ENCODE data around the gene MAGOHB.

DNA sequence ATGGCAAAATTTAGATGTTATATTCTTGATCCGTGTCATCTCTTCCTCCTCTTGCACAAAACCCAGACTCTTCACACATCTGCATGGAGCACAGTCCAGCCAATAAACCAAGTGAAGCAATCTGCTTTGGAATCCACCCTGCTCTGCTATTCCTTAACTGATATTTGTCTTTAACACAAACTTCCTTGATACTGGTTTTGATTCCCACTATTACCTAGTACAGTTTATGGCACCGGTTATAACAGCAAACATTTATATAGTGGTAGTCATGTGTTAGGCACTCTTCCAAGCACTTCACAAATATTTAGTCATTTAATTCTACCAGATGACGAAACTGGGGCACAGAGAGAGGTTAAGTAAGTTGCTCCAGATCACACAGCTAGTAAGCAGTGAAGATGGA is 47.9 kb upstream of the MAGOHB start:
- no peak for TF ChIP-seq POLR2AphosphoS5 (IDR thresholded peaks at IDR 0.05; ENCODE audit: low read depth, low read length)
- TF ChIP-seq, protein P1, sequence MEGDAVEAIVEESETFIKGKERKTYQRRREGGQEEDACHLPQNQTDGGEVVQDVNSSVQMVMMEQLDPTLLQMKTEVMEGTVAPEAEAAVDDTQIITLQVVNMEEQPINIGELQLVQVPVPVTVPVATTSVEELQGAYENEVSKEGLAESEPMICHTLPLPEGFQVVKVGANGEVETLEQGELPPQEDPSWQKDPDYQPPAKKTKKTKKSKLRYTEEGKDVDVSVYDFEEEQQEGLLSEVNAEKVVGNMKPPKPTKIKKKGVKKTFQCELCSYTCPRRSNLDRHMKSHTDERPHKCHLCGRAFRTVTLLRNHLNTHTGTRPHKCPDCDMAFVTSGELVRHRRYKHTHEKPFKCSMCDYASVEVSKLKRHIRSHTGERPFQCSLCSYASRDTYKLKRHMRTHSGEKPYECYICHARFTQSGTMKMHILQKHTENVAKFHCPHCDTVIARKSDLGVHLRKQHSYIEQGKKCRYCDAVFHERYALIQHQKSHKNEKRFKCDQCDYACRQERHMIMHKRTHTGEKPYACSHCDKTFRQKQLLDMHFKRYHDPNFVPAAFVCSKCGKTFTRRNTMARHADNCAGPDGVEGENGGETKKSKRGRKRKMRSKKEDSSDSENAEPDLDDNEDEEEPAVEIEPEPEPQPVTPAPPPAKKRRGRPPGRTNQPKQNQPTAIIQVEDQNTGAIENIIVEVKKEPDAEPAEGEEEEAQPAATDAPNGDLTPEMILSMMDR (IDR thresholded peaks at IDR 0.05) = no peak
- TF ChIP-seq, protein P2, sequence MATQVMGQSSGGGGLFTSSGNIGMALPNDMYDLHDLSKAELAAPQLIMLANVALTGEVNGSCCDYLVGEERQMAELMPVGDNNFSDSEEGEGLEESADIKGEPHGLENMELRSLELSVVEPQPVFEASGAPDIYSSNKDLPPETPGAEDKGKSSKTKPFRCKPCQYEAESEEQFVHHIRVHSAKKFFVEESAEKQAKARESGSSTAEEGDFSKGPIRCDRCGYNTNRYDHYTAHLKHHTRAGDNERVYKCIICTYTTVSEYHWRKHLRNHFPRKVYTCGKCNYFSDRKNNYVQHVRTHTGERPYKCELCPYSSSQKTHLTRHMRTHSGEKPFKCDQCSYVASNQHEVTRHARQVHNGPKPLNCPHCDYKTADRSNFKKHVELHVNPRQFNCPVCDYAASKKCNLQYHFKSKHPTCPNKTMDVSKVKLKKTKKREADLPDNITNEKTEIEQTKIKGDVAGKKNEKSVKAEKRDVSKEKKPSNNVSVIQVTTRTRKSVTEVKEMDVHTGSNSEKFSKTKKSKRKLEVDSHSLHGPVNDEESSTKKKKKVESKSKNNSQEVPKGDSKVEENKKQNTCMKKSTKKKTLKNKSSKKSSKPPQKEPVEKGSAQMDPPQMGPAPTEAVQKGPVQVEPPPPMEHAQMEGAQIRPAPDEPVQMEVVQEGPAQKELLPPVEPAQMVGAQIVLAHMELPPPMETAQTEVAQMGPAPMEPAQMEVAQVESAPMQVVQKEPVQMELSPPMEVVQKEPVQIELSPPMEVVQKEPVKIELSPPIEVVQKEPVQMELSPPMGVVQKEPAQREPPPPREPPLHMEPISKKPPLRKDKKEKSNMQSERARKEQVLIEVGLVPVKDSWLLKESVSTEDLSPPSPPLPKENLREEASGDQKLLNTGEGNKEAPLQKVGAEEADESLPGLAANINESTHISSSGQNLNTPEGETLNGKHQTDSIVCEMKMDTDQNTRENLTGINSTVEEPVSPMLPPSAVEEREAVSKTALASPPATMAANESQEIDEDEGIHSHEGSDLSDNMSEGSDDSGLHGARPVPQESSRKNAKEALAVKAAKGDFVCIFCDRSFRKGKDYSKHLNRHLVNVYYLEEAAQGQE (IDR thresholded peaks at IDR 0.05; ENCODE audit: insufficient read depth in 1 of 2, low read depth in 2 of 2, low read length in 1 of 2) = no peak
- no peak for TF ChIP-seq TCF7L2 (IDR thresholded peaks at IDR 0.05; ENCODE audit: low read depth, low read length)
- no peak for TF ChIP-seq SIN3A (IDR thresholded peaks at IDR 0.05; ENCODE audit: borderline replicate concordance, insufficient read depth, low read depth, low read length)
